ENCODE measurements around the gene SERPINB12.

SERPINB12 gene

DNA sequence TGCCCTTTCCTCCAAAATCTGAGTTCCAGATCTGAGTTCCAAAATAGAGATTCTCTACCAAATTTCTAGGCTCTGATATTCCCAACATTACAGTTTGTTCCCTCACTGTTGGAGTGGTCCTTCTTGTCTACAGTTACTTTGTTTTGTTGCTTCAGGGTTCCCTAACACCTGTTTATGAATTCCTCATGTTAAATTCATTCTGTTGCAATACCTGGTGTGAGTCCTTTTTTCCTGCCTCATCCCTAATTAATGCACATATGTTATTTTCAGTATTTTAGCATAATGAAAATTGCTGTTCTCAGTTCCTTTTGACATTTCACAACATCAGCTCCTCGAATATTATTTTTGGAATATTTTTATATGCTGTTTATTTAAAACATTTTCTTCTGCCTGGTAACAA lies 61.2 kb downstream of the SERPINB12 start:
- DNase-seq (ENCODE audit: low read depth) = no peak

DNA sequence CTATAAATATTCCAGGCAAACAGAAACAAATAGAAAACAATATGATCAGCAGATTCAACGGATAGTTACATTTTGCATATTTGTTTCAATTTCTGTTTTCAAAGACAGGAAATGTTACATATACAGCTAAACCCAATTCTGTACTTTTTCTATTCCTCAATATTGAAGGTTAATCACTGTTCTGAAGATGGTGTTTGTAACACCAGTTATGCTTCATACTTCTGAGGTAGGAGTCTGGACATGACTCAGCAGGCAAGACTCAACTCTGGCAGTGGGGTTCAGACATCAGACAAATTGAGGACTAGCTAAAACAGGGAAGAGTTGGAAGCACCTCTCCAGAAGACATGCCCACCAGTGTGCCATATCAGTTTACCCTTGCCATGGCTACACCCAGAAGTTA lies 61.6 kb downstream of the SERPINB12 start:
- no peak for DNase-seq (ENCODE audit: low read depth)

DNA sequence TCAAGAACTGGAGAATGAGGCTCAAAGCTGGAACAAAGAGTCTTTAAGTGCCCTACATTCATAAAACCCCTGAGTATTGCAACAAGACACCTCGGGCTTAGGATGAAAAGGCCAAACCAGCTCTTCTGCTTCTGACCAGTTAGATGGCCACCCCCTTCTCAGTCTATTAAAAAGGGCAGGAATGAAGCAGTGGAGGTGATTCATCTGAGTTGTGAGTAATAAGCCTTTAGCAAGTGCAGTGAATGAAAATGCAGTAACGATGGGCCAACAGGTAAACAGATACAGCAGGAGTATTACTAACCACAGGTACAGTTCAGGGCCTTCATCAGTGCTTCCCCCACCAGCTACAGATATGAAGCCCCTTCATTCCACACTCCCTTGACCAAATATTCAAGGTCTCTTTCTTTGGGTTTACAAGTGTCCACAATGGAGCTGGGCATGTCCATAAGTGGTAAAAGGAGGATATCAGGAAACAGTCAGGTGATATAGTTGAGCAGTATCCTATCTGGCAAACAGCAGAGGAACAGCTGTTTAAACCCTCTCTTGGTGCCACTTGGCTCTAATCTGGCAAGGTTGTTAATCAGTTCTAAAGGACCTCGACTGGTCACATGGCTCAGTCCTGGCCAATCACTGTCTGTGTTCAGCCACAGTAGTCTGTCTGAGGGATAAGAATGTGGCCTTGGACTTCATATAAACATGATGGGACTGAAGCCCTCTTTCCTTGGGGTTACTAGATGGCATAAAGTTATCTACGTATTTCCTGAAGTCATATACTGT lies 62.8 kb downstream of the SERPINB12 start:
- DNase-seq (ENCODE audit: low read depth) = no peak

DNA sequence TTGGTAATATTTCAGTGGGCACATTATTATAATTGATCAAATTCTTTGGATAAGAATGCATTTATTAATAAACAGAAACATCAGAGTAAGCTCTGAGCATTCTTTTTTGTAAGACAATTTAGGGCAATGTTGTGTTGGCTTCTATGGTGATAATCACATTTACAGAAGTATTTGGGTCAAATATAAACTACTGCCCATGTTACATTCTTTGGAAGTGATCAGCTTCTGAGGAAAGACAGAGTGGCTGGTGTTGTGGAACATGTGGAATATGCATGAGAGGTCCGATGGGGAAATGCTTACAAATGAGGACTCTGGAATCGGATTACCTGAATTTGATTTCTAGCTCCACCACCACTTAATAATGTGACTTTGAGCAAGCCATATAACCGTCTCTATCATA lies 64.4 kb downstream of the SERPINB12 start:
- no peak for DNase-seq (ENCODE audit: low read depth)

DNA sequence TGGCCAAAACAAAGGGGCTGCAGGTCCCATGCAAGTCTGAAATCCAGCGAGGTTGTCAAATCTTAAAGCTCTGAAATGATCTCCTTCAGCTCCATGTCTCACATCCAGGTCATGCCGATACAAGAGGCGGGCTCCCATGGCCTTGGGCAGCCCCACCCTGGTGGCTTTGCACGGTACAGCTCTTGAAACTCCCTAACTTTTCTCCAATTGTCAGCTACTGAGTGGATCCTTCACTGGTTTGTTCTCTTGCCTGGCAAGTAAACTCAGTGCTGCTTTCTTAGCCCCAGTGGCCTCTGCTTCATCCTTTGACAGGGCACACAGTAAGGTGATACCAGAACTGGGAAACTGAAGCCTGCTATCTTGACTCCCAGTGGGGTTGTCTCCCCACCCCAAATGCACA lies 71.3 kb downstream of the SERPINB12 start:
- DNase-seq (ENCODE audit: low read depth) = no peak

DNA sequence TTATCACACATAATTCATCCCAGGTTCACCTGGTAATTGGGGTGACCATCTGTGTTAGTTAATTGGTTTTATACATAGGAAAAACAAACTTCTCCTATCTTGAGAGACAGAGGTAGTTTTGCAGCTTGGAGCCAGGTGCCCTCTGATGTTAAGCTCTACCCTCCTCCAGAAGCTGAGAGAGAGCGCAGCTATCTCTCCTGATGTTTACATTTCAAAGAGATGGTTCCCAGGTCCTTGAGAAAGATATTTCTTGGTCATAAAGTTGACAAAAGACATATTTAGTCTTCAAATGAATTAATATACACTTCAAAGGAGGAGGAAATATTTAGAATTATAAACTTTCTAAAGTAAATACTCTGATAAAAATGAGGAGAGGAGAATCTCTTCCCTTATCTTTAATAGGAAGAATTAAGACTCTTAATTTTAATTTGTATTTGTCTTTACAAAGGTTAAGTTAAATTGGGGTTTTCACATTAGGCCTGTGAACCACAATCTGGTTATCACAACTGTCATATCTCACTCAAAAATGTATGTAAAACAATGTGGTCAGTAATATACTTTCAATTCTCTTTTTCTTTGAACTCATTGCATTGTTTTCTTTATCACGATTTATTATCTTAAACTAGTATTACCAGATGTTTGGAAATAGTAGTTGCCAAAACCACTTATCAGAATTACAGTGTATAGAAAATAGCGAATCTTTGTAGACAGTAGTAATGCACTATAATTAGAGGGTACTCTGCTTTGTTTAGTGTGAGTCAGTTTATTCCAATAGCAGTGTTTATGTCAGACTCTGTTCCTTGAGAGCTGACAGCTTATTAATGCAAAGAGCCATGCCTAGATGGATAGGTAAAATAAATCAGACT lies 75.1 kb downstream of the SERPINB12 start:
- no peak for DNase-seq (ENCODE audit: low read depth)

DNA sequence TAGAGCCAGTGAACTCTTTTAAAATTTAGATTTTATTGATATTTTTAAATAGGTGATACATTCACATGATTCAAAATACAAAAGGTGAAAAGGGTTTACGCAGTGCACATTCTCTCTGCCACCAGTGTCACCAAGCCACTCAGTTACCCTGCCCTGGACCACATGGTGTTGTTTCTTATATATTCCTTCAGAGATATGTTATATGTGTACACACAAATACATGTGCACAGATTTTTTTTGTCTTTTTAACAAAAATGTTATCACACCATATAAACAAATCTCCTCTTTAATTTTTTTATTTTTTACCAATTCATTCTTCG lies 75.7 kb downstream of the SERPINB12 start:
- DNase-seq (ENCODE audit: low read depth) = no peak

All from fibroblast of the conjunctiva (primary cell).